Fibroblast of skin of left biceps (primary cell): ENCODE results near the gene SEC31B.

Experiments used
- DNase-seq, 2 experiments: peaks; one replicate each; pipeline ENCODE4 v3.0.0-alpha.2; 2013; ENCODE audit warnings: low read depth in 2 of 2

Gene SEC31B

GRCh38 chr10:100447663-100448062, 72.0 kb downstream of the SEC31B start:
- DNase-seq, result no peak

- DNase-seq, result no peak
Observed at GRCh38 chr10:100446130-100446761, 73.4 kb downstream of the SEC31B start.

GRCh38 chr10:100442548-100442947, 77.1 kb downstream of the SEC31B start:
- no peak for DNase-seq

GRCh38 chr10:100438674-100439315, 80.9 kb downstream of the SEC31B start:
- DNase-seq, result no peak
